HG03469 (cell line): ENCODE data around the gene PHKB.
A peak's percentile ranks its signal among the peaks of the same experiment; 100 is the strongest.
"Not testable (repeated sequence)": the region's sequence is repeated elsewhere in the genome, so short reads cannot be mapped to it uniquely, and the experiment has no call there.

Experiments
- ATAC-seq: cut with Tn5 transposase; IDR thresholded peaks from one replicate; pipeline ENCODE4 v1.9.1; 2021; ENCODE audit warnings: mild to moderate bottlenecking, moderate library complexity, moderate number of reproducible peaks; ENCODE audit not compliant: unreplicated experiment

The PHKB gene

GRCh38 chr16:47554587-47554986 lies 93.5 kb downstream of the PHKB start:
- ATAC-seq = not testable (repeated sequence)

DNA sequence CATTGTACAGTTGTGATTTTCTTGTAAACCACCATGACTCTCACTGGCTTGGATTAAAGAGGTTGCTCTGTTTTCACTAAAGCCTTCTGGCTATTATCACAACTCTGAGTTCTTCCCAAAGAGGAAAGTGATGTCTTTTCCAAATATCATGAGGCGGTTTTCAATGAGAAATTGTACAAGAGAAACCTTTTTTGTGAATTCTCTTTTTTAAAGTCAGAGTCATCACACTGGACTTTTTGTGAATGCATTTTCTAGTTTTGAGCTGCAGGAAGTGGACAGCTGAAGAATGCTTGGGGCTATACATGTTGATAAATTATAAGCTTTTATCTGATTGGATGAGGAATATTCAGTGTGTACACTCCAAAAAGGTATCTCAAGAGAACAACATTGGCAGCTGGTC lies 100.2 kb downstream of the PHKB start:
- ATAC-seq = no peak

- no peak for ATAC-seq
Observed at GRCh38 chr16:47562366-47562765, 101.2 kb downstream of the PHKB start.

DNA sequence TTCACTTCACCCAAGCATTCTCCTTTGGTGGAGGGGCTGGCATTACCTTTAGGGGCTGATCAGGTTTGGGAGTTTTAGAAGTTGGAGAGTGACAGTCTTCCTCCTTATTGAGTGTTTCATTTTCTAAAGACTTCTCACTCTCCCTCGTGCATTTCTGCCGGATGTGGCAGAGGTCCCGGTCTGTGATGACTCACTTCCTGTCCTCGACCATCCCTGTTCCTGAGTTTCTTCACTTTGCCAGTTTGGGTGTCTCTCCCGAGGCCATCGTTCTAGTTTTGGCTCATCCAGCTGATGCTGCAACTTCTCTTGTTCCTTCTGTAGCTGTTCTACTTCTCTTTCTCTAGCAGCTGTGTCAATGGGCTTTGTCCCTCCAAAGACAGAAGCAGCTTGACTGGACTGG lies 104.3 kb downstream of the PHKB start:
- ATAC-seq = no peak

GRCh38 chr16:47567321-47567720 lies 106.2 kb downstream of the PHKB start:
- no peak for ATAC-seq

DNA sequence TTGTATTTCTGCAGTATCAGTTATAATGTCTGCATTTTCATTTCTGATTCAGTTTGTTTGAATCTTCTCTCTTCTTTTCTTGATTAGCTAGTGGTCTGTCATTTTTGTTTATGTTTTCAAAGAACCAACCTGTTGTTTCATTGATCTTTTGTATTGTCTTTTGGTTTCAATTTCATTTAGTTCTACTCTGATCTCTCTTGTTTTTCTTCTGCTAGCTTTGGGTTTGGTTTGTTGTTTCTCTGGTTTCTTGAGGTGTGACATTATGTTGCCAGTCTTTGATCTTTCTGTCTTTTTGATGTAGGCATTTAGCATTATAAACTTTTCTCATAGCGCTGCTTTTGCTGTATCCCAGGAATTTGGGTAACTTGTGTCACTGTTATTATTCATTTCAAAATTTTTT lies 107.2 kb downstream of the PHKB start:
- ATAC-seq = no peak

DNA sequence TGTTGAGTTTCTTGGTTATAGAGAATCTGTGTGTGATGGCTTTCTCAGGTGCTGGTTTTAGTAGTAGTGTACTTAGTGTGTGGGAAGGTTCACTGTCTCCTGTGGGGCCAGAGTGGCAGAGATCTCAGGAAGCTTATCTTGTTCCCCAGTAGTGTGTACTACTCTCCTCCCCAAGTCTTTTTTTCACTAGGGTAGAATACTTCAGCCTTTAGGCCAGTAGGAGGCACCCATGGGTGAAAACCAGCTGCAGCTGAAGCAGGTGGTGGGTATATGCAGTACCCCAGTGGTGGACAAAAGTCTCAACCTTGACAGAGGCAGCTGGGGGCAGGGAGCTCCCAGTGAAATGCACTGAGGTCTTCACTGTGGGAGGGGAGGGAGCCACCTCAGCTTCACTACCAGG lies 109.9 kb downstream of the PHKB start:
- no peak for ATAC-seq

- ATAC-seq = no peak
Observed at GRCh38 chr16:47571711-47572110, 110.6 kb downstream of the PHKB start.

DNA sequence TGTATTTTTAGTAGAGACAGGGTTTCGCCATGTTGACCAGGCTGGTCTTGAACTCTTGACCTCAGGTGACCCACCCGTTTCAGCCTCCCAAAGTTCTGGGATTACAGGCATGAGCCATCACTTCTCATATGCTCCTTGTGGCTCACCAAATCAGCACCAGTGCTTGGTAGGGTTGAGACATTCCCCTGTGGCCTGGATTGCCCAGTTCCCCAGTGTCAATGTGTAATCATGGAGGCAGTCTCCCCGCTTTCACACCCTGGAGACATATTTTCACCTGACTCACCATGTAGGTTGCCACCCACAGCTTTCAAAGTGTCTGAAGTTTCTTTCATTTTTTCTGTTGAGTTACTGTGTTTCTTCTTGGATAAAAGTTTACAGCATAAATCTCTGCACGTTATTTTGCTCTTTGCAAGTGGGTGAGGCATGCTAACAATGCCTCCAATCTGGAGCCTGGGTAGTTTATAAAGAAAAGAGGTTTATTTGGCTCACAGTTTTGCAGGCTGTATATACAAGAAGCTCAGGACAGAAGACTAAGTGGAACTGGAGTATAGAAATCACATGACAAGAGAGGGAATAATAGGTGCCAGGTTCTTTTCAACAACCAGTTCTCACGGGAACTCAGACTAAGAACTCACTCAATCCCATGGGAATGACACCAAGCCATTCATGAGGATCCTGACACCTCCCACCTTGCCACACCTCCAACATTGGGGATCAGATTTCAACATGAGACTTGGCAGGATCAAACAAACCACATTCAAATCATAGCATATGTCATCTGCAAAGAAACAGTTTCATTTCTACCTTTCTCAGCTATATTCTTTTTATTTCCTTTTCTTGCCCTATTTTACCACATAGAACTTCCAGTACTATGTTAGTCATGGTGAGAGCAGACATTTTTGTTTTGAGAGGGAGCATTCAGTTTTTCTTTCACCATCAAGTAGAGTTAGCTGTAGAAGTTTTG lies 113.2 kb downstream of the PHKB start:
- peak; percentile 53 for ATAC-seq

GRCh38 chr16:47577029-47577428 lies 115.9 kb downstream of the PHKB start:
- ATAC-seq = no peak

DNA sequence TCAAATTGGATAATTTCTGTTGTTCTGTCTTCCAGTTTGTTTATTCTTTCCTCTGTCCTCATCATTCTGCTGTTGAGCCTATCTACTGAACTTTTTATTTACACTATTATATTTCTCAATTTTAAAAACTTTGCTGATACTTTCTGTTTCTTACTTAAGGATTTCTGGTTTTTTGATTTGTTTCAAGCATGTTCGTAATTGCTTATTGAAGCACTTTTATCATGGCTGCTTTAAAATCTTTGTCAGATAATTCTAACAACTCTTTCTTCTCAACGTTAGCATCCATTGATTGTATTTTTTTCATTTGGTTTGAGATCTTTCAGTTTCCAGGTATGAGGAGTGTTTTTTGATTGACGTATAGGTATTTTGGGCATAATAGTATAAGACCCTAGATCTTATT lies 116.9 kb downstream of the PHKB start:
- ATAC-seq = no peak

- ATAC-seq = no peak
Observed at GRCh38 chr16:47578573-47578972, 117.4 kb downstream of the PHKB start.

DNA sequence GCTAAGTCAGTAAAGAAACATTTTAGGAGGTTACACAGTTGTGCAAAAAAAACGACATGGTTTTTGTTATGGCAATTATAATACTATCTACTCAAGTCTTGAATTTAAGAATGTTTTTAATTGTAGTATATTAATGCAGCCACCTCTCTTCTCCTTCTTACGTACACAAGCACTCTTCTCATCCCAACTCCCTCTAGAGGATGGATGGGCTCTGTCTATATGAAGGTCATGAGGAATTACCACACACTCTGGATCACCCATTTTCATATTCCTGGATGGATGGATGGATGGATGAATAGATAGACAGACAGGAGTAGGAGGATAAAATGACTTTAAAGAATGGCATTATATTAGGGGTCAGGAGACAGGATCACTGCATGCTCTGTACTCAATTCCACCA lies 120.0 kb downstream of the PHKB start:
- no peak for ATAC-seq

- ATAC-seq = no peak
Observed at GRCh38 chr16:47584464-47585225, 123.5 kb downstream of the PHKB start.

- ATAC-seq = no peak
Observed at GRCh38 chr16:47586121-47586520, 125.0 kb downstream of the PHKB start.

DNA sequence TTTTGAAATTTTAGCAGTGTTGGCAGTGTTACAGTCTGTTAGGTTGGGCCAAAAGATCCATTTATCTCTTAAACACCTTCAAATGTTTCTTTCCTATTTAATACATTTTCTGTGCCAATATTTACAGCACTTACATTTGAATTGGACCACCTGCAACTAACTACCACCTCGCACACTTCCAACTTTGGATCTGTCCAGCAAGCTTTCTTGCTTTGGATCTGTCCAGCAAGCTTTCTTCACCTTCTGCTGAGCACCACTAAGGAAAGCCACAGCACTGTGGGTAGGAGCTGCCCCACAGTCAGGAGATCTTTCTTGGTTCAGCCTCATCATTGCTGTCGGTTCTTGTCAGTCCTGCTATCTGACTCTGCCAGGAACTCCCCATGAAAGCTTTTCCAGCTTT lies 129.3 kb downstream of the PHKB start:
- ATAC-seq = no peak

DNA sequence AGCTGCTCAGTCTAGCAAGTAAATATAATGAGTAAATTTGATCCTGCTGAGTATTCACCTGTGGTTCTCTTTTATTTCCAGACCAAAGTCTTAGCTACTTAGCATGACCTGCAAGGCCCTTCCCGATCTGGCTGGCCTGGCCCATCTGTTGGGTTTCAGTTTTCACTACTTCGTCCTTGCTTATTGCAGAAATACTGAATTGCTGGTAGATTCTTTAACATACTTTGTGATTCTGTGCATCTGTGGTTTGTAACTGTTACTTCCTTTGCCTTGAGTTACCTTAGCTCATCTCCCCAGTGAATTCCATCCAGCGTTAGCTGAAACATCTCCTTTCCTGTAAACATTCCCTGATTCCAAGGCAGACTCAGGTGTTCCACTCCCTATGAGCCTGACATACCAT lies 131.1 kb downstream of the PHKB start:
- ATAC-seq = no peak

DNA sequence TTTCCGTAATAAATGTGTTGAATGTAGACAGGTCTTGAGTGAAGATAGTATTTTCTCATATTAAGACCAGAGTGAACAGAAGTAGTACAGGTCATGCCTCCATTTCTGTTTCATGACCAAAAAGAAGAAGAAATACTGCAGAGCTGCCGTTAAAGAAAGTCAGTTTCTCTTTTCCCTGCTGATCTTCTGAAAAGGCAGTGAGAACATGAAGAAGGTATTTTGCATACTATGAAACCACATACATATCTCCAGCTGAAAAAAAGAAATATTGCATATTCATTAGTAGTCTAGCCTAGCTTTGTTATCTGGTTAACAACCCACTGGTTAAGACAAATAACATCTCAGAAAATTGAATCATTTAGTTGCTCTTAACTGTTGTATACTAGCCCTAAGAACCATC lies 138.4 kb downstream of the PHKB start:
- ATAC-seq = no peak

DNA sequence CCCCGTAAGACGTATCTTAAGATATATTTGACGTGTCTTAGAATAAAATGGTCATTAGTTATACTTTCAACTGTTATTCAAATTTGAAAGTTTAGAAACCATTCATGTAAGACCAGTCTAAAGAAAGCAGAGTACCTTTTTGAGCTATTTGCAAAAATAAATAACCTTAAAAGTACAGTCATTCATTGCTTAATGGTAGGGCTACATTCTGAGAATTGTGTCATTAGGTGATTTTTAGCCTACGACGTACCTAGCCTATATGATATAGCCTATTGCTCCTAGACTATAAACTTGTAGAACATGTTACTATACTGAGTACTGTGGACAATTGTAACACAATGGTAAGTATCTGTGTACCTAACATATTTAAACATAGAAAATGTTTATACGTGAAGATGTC lies 139.2 kb downstream of the PHKB start:
- no peak for ATAC-seq

DNA sequence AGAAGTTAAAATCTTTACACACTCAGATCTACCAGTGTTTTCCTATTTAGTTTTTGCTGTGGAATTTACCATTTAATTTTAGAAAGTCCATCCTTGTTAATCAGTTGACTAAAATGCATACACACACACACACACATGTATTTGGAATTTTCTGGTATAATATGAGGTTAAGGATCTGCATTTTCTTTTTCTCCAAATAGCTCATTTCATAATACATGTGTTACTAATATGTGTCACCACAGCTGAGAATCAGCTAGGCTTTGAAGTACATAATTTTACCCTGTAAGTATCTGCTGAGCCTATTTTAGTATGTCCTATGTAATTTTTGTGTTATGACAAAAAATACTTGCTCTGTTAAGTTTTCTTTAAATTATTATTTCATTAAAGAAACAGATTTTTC lies 143.2 kb downstream of the PHKB start:
- no peak for ATAC-seq

DNA sequence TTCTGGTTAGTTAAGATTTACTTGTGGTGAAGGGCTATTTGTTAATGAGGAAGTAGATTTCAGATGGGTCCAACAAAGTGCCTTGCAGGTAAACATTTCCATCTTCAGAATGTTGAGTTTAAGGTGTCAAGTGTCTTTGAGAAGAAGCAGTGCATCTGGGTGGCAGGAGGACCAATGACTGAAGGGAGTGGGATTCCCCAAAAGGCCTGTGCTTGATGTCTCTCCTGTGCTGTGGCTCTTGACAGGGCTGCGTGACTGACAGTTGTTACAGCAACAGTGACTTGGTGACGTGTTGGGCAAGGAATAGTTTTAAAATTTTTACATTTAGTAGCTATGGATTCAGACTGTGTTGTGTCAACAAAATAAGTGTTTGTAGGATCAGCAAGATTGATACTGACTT lies 149.9 kb downstream of the PHKB start:
- no peak for ATAC-seq

- ATAC-seq = no peak
Observed at GRCh38 chr16:47611848-47612493, 150.8 kb downstream of the PHKB start.
